Memory B cell (primary cell): Measurements from ENCODE around the gene CACNA2D3.

Experiments used
- ATAC-seq: fragments of 150-1000 bp; cut with Tn5 transposase; 2 replicates; pipeline ENCODE4 v1.10.0; 2021; ENCODE audit warnings: low read depth, mild to moderate bottlenecking, moderate library complexity
- DNase-seq, 2 donors: peaks; one replicate each; pipeline ENCODE4 v3.0.0; 2022; ENCODE audit warnings: low spot score in 2 of 2
- H3K27ac Mint-ChIP-seq: one replicate; pipeline ENCODE4 v1.8.0; 2022; ENCODE audit warnings: mild to moderate bottlenecking, moderate library complexity, mixed read lengths
- H3K27me3 Mint-ChIP-seq: one replicate; pipeline ENCODE4 v1.8.0; 2022; ENCODE audit warnings: mixed read lengths
- H3K36me3 Mint-ChIP-seq: one replicate; pipeline ENCODE4 v1.8.0; 2022; ENCODE audit warnings: mild to moderate bottlenecking, mixed read lengths
- H3K4me1 Mint-ChIP-seq: one replicate; pipeline ENCODE4 v1.8.0; 2022; ENCODE audit warnings: mixed read lengths
- H3K4me3 Mint-ChIP-seq: one replicate; pipeline ENCODE4 v1.8.0; 2022; ENCODE audit warnings: mild to moderate bottlenecking, moderate library complexity, mixed read lengths
- H3K9me3 Mint-ChIP-seq: one replicate; pipeline ENCODE4 v1.8.0; 2022; ENCODE audit warnings: mixed read lengths

The CACNA2D3 gene

GRCh38 chr3:54345847-54346375, 223.6 kb downstream of the CACNA2D3 start:
- Mint-ChIP-seq H3K4me3 (no peak overlapping the region), H3K4me1 (peaks cover under 1% of the 10 kb centered on the region), H3K27me3 (peaks cover 7% of the 10 kb centered on the region), H3K27ac (no peak overlapping the region), H3K9me3 (no peaks in the 10 kb centered on the region), H3K36me3 (no peaks in the 10 kb centered on the region)
- ATAC-seq (no peak), DNase-seq (no peak)

- Mint-ChIP-seq H3K27ac (no peak overlapping the region), H3K9me3 (peaks cover 1% of the 10 kb centered on the region), H3K36me3 (no peaks in the 10 kb centered on the region), H3K4me1 (no peaks in the 10 kb centered on the region), H3K4me3 (no peak overlapping the region), H3K27me3 (peaks cover 7% of the 10 kb centered on the region)
- ATAC-seq (no peak), DNase-seq (no peak)
Measured at GRCh38 chr3:54347060-54347459, 224.7 kb downstream of the CACNA2D3 start.

DNA sequence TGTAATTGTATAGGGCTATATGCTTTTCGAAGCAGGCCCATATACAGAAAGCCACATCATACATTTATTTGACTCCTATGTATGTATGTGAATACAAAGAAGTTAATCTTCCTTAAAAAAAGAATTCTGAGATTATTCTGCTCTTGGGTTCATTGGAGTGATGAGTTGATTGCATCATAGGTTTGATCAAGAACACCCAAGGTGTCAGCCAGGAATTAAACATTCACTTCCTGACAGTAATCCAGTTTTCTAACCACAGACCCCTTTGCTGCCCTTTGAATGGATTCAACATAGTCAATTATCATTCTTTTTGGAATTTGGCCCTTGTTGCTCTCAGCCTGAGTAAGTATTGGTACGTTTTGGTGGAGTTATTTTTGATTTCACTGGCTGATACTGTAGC, 225.6 kb downstream of the CACNA2D3 start:
- peaks cover 4% of the 10 kb centered on the region for H3K27me3 Mint-ChIP-seq
- H3K4me3 Mint-ChIP-seq = no peak overlapping the region
- DNase-seq (no peak), ATAC-seq (no peak)
- no peaks in the 10 kb centered on the region for H3K4me1 Mint-ChIP-seq
- H3K27ac Mint-ChIP-seq = no peak overlapping the region
- peaks cover 1% of the 10 kb centered on the region for H3K9me3 Mint-ChIP-seq
- H3K36me3 Mint-ChIP-seq = no peaks in the 10 kb centered on the region

DNA sequence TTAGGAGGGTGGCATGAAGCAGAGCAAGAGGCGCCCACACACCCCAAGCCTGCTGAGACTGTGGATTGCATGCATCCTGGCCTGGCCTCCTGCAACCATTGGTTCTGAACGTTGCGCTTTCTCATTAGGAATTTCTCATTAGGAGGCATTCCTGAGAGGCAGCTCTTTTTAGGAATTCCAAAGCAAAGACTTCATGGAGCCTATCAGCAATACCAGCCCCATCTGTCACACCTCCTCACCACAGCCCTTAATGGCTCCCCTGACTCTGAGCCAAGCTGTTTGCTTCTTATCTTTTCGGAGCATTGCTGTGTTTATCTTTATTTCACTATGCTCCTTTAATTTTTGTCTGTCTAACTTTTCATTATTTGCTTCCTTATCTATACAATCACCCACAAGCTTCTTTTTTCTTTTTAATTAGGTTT, 226.9 kb downstream of the CACNA2D3 start:
- DNase-seq (no peak), ATAC-seq (no peak)
- H3K27me3 Mint-ChIP-seq = peaks cover 2% of the 10 kb centered on the region
- peaks cover 1% of the 10 kb centered on the region for H3K9me3 Mint-ChIP-seq
- no peak overlapping the region for H3K4me3 Mint-ChIP-seq
- H3K4me1 Mint-ChIP-seq = no peaks in the 10 kb centered on the region
- H3K36me3 Mint-ChIP-seq = no peaks in the 10 kb centered on the region
- H3K27ac Mint-ChIP-seq = no peak overlapping the region

- H3K4me3 Mint-ChIP-seq = no peak overlapping the region
- no peaks in the 10 kb centered on the region for H3K4me1 Mint-ChIP-seq
- H3K36me3 Mint-ChIP-seq = no peaks in the 10 kb centered on the region
- DNase-seq = no peak
- peaks cover 2% of the 10 kb centered on the region for H3K27me3 Mint-ChIP-seq
- no peak overlapping the region for H3K27ac Mint-ChIP-seq
- ATAC-seq = no peak
- H3K9me3 Mint-ChIP-seq = peaks cover 1% of the 10 kb centered on the region
Measured at GRCh38 chr3:54349691-54350090, 227.3 kb downstream of the CACNA2D3 start.

DNA sequence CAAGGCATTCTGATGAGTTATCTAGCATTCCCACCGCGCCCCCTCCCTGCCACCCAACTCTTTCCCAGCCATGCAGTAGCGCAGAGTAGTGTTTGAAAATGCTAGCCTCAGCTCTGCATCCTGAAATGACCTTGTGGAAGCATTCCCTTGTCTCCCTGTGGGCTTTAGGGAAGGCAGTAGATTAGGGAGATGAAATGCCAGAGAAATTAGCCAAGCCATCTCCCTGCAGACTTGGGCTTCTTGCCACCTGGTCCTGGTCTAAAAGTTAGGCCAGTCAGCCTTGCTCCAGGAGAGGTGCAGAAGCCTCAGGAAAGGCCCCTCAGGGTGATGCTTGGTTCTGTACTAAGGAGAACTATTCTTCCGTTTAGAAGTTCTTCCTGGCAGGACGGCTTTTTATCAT, 231.2 kb downstream of the CACNA2D3 start:
- peaks cover 2% of the 10 kb centered on the region for H3K27me3 Mint-ChIP-seq
- H3K9me3 Mint-ChIP-seq = peaks cover 1% of the 10 kb centered on the region
- no peaks in the 10 kb centered on the region for H3K4me1 Mint-ChIP-seq
- H3K4me3 Mint-ChIP-seq = no peak overlapping the region
- no peaks in the 10 kb centered on the region for H3K36me3 Mint-ChIP-seq
- ATAC-seq (no peak), DNase-seq (no peak)
- H3K27ac Mint-ChIP-seq = no peak overlapping the region

DNA sequence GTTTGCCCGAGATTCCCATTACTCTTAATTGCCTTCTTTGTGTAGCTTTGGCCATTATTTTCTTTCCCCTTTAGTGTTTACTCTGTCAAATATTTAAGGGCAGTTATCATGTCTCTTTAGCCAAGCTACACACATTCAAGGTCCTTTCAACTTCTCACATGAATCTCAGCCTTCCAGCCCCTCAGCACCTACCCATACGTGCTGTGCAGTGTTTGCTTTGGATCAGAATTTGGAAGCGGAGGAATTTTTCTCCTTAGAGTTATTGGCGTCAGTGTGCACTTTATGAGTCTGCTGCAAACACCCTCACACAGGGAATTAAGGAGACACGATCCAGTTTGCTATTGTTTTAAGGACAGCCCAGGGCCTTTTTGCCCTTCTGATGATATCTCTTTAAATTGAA, 231.6 kb downstream of the CACNA2D3 start:
- peaks cover 2% of the 10 kb centered on the region for H3K27me3 Mint-ChIP-seq
- no peak for DNase-seq
- no peak for ATAC-seq
- H3K36me3 Mint-ChIP-seq = no peaks in the 10 kb centered on the region
- peaks cover 1% of the 10 kb centered on the region for H3K9me3 Mint-ChIP-seq
- H3K4me1 Mint-ChIP-seq = no peaks in the 10 kb centered on the region
- no peak overlapping the region for H3K27ac Mint-ChIP-seq
- H3K4me3 Mint-ChIP-seq = no peak overlapping the region

DNA sequence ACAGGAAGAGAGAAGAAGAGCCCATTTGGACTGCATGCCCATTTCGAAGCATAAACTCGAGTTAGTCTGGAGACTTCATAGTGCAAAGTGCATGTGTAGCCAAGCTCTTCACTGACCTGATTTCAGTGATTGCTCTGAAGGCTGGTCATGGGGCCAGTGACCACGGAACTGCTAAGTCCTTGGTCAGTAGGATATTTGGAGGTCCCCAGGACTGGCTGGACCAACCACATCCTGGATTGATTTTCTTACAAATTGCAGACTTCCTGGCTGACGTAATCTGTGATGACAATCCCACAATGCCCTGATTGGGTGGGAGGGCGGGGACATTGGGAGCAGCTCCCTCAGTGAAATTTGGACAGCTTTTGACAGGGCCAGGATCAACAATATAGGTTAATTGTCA, 233.4 kb downstream of the CACNA2D3 start:
- no peak for DNase-seq
- Mint-ChIP-seq H3K36me3 (no peaks in the 10 kb centered on the region), H3K9me3 (peaks cover 1% of the 10 kb centered on the region), H3K27ac (no peak overlapping the region), H3K27me3 (no peaks in the 10 kb centered on the region), H3K4me1 (no peaks in the 10 kb centered on the region), H3K4me3 (no peak overlapping the region)
- ATAC-seq = no peak

DNA sequence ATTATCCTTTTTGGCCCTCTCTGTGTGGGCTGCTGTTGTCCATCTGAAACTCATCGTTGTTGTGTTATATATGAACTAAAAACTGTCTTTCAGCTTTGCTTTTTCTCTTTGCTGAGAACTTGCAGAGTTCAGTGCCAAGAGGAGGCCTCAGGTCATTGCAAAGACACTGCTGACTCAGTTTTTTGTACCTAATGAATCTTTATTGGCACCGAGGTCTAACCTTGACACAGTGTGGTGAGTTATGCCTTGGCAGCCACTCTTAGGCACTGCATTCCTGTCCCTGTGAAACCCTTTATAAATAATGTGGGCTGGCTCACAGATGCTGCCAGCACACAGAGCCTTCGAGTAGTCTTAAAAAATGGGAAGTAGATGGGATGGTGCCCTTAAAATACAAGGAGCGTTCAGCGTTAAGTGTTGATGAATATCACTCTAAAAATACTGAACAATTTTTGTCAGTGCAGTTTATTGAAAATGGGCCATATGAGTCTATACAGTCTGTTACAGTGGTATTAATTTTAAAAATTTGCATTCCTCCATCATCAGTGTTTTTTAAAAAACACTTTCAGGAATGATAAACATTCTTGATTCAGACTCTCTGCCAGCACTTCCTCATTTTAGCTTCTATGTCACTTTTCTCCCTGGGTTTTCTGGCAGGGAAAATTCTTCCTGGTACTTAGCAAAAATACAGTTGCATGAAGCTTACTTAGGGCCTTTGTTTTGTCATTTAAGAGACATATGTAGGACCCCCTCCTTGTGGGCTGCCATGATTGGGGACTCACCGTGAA, 234.1 kb downstream of the CACNA2D3 start:
- H3K36me3 Mint-ChIP-seq = no peaks in the 10 kb centered on the region
- no peaks in the 10 kb centered on the region for H3K27me3 Mint-ChIP-seq
- no peak overlapping the region for H3K4me3 Mint-ChIP-seq
- H3K9me3 Mint-ChIP-seq = no peaks in the 10 kb centered on the region
- H3K4me1 Mint-ChIP-seq = no peaks in the 10 kb centered on the region
- H3K27ac Mint-ChIP-seq = no peak overlapping the region
- ATAC-seq = no peak
- DNase-seq = no peak

DNA sequence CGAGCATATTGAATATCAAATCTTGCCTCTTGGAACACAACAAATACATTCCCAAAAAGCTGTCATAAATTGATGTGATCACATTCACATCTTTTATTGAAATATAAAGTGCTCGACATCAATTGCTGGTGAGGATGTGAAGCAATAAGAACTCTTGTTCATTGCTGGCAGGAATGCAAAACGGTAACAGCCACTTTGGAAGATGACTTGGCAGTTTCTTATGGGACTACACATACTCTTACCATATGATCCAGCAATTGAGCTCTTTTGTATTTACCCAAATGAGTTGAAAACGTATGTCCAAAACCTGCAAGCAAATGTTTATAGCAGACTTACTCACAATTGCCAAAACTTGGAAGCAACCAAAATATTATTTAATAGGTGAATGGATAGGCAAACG, 234.9 kb downstream of the CACNA2D3 start:
- ATAC-seq = no peak
- no peaks in the 10 kb centered on the region for H3K9me3 Mint-ChIP-seq
- H3K27ac Mint-ChIP-seq = no peak overlapping the region
- H3K4me1 Mint-ChIP-seq = no peaks in the 10 kb centered on the region
- no peaks in the 10 kb centered on the region for H3K27me3 Mint-ChIP-seq
- DNase-seq = no peak
- no peaks in the 10 kb centered on the region for H3K36me3 Mint-ChIP-seq
- no peak overlapping the region for H3K4me3 Mint-ChIP-seq

- Mint-ChIP-seq H3K4me1 (no peaks in the 10 kb centered on the region), H3K27ac (no peak overlapping the region), H3K27me3 (no peaks in the 10 kb centered on the region), H3K36me3 (no peaks in the 10 kb centered on the region), H3K9me3 (no peaks in the 10 kb centered on the region), H3K4me3 (no peak overlapping the region)
- DNase-seq = no peak
- no peak for ATAC-seq
Measured at GRCh38 chr3:54358316-54358715, 236.0 kb downstream of the CACNA2D3 start.

- no peak for ATAC-seq
- no peaks in the 10 kb centered on the region for H3K9me3 Mint-ChIP-seq
- no peak overlapping the region for H3K27ac Mint-ChIP-seq
- H3K27me3 Mint-ChIP-seq = no peaks in the 10 kb centered on the region
- H3K4me3 Mint-ChIP-seq = no peak overlapping the region
- no peaks in the 10 kb centered on the region for H3K36me3 Mint-ChIP-seq
- no peak for DNase-seq
- no peaks in the 10 kb centered on the region for H3K4me1 Mint-ChIP-seq
Measured at GRCh38 chr3:54358969-54359694, 236.8 kb downstream of the CACNA2D3 start.

DNA sequence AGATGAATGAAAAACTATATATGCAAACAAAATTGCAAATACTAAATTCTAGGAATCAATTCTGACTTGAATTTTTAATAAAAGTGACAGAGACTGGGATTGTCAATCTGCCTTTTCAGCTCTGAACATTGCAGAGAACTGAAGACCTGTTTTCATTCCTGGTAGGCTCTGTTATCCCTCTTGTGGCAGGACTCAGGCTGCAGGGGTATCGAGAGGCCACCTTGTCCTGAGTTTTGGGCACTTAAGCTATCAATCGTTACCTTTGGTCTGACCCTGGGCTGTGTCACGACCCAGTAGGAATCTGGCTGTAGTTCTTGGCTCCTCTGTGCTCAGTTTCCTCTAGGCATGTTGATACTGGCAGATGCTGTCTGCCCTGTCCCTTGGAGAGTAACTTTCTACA, 238.0 kb downstream of the CACNA2D3 start:
- H3K36me3 Mint-ChIP-seq = no peaks in the 10 kb centered on the region
- H3K9me3 Mint-ChIP-seq = no peaks in the 10 kb centered on the region
- DNase-seq (no peak), ATAC-seq (no peak)
- H3K4me1 Mint-ChIP-seq = no peaks in the 10 kb centered on the region
- H3K27ac Mint-ChIP-seq = no peak overlapping the region
- H3K27me3 Mint-ChIP-seq = no peaks in the 10 kb centered on the region
- H3K4me3 Mint-ChIP-seq = no peak overlapping the region

DNA sequence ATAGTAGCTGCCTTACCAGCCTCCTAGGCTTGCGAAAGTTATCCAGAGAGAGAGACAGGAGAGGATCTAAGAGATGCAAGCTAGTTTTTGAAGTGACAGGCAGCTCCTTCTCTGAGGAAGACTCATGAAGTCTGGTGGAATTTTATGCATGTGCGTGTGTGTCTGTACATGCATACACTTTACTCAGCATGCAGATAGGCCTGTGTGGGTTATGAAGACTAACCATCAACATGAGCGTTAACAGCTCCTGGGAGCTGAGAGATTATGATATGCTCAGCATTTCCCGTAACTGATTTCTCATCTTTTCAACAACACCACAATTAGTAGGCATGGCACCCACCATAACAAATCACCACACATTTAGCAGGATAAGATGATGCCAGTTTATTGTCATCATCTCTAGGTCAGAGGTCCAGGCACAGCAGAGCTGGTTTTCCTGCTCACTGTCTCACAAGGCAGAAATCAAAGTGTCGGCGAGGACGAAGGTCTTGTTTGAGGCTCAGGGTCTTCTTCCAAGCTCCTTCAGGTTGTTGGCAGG, 239.5 kb downstream of the CACNA2D3 start:
- Mint-ChIP-seq H3K27me3 (no peaks in the 10 kb centered on the region), H3K4me1 (no peaks in the 10 kb centered on the region), H3K36me3 (no peaks in the 10 kb centered on the region), H3K9me3 (no peaks in the 10 kb centered on the region), H3K27ac (no peak overlapping the region), H3K4me3 (no peak overlapping the region)
- DNase-seq (no peak), ATAC-seq (no peak)
